Hematopoietic multipotent progenitor cell treated with erythropoietin and hydrocortisone succinate and interleukin-3 and kit ligand, for 6 days (in vitro differentiated cells): ENCODE measurements around the gene DCST2.
A peak's percentile ranks its signal among the peaks of the same experiment; 100 is the strongest.

Experiments used
- DNase-seq: peaks from one replicate; pipeline ENCODE4 v3.0.0-alpha.2; 2015

DCST2 gene

DNA sequence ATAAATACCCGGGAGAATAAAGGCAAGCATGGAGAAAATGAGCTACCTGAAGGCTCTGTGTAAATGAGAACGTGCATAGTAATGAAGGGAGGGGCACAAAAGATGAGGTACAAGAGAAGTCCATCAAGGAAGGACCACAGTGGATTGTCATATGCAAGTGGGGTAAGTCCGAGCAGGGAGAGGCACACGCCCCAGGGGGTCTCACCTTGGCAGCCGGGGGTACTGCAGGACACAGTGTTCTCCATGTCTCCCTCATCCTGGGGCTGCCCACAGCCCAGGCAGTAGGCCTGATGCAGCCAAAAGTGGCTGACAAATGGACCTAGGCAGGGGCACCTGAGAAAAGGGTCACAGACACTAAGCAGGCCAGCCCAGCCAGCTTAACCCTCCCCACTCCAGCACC lies 10.0 kb downstream of the DCST2 start:
- no peak for DNase-seq

DNA sequence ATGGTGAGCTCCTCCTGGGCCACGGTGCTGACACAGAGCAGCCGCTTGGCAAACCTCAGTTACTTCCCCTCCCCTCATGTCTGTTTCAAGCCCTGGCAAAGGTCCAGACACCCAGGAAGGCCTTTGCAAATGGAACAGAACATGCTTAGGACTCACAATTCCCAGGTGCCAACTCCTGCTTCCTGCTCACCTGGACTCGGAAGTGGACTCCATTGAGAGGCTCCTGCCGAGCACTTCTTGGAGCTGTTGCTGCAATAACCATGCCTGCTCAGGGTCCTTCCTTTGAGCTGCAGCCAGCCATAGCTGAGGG lies 10.7 kb downstream of the DCST2 start:
- DNase-seq, result peak; percentile 70

DNA sequence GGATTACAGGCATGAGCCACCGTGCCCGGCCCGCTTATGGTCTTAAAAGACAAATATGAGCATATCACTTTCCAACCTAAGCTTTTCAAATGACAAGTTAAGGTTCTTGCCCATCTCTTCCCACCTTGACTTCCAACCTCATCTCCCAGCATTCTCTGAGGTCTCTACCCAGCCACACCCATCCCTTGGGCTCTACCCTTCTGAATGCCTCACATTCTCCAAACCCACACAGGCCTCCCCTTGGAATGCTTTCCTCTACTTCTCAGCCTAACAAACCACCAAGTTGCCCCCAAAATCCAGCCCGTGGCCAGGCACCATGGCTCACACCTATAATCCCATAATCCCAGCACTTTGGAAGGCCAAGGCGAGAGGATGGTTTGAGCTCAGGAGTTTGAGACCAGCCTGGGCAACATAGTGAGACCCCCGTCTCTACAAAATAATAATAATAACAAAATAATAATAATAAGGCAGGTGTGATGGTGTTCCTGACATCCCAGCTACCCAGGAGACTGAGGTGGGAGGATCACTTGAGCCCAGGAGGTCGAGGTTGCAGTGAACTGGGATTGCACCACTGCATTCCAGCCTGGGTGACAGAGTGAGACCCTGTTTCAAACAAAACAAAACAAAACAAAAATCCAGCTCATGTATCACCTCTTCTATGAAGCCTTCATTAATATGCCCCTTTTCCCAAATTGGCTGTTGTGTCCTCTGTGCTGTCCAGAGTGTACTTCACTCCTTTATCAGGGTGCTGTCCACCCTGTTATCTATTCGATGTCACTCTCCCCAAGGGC lies 11.2 kb downstream of the DCST2 start:
- DNase-seq, result no peak

DNA sequence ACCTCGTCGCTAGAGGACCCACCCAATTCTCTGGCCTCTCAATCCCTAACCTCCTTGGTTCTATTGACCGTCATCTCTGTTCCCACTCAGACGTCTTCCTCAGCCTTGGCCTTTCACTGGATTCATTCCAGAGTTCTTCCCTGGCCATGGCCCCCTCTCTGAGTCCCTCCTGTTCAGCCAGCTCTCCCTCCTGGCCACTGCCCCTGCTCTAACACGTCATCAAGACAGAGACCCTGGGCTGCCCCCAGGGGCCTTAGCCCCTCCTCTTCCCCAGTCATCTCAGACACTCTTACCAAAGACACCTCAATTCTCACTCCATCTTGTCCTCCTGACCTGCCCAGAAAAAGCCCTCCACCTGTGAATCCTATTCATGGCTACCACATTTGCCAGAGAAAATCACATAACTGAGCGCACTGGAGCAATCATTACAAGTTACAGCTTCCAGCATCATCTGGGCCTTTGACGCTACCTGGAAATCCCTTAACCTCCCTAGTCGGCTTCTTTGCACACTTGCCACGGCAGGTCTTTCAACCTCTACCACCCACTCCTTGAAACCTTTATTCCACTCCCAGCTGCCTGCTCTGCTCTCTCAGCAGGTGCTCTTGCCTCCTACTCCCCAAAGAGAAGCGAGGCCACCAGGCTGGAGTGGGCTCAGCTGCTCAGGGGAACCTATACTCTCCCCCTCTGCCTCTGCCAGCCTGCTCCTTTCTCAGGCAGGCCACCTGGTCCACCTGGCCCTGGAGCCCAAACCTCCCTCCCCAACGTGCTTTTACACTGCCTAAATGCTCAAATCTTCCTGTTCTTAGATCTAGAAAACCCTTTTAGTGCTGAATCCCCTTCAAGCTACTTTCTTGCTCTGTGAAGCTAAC lies 14.0 kb downstream of the DCST2 start:
- no peak for DNase-seq

DNA sequence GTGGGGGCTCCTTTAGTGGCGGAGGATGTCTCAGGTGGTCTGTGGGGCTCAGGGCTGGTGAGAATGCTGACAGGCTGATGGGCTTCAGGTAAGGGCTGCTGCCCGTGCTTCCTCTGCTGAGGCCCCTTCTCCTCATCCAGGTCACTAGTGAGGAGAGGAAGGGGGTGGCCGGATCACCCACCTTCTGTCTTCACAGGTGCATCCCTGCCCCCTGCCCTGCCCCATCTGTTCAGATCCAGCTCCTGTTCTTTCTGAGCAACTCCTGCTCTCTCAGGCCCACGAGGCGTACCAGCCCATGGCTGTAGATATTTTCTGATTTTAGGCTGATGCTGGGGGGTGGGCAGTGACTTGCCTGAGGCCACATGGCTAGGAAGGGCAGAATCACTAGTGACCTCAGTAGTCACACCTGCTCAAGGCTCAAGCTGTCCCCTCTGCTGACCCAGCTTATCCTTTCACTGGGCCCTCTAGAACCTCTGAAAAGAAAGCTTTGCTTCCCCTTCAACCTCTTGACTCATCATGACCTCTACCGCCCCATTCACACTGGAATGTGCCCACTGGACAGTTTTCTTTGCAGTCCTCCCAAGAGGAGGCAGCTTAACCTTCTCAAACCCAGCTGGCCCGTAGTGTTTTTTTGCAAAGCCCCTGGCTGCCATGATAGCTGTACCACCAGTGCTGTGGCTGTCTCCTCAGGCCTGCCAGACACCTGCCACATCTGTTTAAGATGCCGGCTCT lies 14.8 kb downstream of the DCST2 start:
- DNase-seq, result no peak

DNA sequence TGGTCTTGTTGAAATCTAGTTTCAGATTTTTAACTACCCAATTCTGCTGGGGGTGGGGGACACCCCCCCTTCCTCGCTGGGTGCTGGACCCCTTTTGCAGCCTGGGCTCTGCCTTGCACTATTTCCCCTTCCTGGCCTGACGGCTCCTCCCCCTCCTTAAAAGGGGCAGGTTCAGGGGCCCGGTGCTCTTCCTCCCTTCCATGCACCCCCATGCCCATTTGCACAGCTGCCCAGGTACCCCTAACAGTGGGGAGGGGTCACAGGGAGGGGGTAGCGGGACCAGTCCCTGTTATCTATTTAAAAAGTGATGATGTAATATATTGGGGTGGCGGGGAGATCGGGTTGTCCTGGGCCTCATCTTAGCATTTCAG lies 15.7 kb downstream of the DCST2 start:
- DNase-seq, result peak; percentile 14

DNA sequence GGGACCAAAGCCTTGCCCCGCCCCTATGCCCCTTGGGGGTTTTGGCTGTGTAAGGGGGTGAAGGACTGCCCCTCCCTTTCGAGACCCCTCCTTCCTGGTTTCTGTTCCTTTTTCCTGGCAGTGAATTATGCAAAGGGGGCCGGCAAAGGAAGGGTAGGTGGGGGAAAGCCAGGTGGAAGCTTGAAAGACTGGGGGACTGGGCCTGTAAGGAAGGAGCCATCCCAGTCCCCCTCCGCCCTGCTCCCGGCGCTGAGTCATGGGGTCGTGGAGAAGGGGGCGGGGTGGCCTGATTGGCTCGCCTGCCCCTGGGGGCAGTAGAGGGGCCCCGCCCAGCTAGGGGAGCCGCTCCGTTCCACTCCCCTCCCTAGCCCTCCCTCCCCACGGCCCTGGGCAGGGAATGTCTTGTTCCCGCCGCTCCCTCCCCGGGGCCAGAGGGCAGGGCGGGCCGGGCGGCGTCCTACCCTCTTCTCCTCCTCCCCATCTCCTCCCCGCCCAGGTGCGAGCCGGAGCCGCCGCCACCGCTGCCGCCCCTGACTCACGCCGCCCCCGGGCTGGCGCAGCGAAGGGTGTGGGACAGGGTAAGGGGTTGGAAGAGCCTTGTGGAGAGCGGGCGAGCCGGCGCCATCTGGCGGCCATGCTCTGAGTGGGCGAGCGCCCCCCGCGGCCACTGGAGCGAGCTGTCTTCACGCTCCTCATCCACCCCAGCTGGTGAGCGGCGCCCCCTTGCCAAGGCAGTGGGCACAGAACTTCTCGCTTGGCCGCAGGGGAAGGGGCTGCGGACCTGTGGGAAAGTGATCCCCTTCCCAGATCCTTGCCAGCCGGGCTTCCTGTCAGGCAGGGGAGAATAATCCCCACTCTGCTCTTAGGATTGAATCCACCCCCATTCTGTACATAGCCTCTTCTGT lies 16.3 kb downstream of the DCST2 start:
- DNase-seq, result peak; percentile 93

DNA sequence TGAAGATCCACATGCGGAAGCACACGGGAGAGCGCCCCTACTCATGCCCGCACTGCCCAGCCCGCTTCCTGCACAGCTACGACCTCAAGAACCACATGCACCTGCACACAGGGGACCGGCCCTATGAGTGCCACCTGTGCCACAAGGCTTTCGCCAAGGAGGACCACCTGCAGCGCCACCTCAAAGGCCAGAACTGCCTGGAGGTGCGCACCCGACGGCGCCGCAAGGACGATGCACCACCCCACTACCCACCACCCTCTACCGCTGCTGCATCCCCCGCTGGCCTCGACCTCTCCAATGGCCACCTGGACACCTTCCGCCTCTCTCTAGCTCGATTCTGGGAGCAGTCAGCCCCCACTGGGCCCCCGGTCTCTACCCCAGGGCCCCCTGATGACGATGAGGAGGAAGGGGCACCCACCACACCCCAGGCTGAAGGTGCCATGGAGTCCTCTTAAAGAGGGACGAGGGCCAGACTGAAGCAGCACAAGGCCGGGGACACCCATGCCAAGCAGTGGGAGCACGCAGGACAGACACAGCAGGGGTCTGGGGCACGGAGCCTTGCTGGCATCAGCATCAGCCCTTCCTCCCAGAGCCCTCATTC lies 17.2 kb downstream of the DCST2 start:
- no peak for DNase-seq

DNA sequence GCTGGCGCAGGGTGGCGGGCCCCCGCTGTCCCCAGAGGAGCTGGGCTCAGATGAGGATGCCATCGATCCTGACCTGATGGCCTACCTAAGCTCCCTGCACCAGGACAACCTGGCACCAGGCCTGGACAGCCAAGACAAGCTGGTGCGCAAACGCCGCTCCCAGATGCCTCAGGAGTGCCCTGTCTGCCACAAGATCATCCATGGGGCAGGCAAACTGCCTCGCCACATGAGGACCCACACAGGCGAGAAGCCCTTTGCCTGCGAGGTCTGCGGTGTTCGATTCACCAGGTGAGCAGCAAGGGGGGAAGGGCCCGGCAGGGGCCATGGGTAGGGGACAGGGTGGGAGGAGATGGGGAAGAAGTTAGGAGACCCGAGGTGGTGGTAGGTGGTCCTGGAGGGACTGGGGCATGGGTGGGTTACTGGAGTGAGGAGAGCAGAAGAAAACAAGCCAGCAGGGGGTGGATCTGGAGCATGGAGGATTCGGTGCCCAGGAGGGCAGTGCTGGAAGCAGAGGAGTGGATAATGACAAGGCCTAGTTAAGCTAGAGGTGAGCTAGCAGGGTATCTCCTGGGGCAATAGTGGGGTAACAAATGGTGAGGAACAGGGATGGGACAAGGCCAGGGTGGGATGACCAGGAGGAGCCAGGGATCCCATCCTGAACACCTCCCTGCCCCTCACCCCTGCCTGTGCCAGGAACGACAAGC lies 17.9 kb downstream of the DCST2 start:
- no peak for DNase-seq

DNA sequence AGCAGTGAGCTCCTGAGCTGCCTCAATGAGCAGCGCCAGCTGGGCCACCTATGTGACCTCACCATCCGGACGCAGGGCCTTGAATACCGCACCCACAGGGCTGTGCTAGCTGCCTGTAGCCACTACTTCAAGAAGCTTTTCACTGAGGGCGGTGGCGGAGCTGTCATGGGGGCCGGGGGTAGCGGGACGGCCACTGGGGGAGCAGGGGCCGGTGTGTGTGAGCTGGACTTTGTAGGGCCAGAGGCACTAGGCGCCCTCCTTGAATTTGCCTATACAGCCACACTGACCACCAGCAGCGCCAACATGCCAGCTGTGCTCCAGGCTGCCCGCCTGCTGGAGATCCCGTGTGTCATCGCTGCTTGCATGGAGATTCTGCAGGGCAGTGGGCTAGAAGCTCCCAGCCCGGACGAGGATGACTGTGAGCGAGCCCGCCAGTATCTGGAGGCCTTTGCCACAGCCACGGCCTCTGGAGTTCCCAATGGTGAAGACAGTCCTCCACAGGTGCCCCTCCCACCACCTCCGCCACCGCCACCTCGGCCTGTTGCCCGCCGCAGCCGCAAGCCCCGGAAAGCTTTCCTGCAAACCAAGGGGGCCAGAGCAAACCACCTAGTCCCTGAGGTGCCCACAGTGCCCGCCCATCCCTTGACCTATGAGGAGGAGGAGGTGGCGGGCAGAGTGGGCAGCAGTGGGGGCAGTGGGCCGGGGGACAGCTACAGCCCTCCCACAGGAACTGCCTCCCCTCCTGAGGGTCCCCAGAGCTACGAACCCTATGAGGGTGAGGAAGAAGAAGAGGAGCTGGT lies 18.7 kb downstream of the DCST2 start:
- no peak for DNase-seq

DNA sequence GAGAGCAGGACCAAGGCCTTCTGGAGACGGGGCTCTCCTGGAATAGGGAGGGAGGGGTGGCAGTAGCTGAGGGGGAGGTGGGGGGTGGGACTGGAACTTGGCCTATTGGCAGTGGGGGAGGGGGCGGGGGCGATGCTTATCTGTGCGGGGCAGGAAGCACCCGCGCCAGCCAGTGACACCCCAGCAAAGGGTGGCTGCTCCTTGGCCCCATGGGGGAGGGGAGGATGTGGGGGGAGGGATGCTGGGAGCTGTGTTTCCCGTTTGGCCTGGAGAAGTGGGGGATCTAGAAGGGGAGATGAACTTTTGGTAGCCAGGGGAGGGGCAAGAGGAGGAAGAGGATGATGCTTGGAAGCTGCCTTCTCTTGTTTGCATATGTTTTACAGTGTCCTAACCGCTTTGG lies 19.9 kb downstream of the DCST2 start:
- DNase-seq, result peak; percentile 76

DNA sequence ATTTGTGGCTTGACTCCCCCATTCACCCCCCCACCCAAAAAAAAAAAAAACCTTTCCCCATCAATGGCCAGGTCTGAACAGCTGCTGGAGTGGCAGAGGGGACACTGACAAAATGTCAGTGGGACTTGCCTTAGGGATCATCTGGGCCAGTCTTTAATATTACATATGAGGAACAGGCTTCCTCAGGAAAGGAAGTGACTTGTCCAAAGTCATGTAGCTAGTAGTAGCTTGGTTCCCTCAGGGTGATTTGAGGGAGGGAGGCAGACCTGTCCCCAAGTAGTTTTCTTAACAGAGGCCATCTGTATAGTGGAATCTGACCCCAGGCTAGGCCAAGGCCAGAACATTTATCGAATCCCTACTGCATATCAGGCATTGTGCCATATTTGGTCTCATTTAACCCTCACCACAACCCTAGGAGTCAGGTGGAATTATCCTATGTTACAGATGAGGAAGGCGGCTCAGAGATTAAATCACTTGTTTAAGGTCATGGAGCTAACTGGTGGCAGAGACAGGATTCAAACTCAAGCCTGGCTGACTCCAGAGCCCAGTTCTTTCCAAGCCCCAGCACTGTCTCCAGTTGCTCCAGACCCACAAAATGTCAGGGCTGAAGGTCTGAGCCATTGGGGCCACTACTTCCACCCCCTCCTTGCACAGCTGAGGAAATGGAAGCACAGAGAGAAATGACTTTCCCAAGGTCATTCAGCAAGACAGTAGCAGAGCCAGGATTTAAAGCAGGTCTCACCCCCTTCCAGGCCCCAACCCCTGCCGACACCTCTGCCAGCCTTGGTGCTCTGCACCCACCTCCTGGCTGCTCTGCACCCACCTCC lies 20.6 kb downstream of the DCST2 start:
- DNase-seq, result peak; percentile 62

DNA sequence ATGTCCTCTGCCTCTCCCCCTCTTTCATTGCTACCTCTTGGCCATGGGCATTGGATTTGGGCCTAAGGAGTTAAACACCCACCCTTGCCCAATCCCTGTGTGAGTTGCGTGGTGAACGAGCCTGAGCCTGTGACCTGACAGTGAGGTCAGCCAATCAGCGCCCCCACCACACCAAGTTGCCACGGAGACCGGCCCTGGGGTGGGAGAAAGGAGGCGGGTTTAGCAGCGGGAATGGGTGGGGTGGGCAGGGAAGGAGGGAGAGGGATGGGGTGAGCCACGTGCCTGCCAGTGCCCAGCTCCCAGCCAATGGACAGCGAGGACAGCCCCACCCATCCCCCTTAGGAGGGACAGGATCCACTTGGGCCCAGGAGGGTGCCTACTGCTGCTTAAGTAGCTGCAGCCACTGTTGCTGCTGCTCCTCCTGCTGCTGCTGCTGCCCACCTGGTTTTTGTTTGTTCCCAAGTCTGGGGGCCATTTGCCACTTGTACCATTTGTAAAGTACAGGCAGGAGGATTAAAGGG lies 21.5 kb downstream of the DCST2 start:
- DNase-seq, result peak; percentile 94

DNA sequence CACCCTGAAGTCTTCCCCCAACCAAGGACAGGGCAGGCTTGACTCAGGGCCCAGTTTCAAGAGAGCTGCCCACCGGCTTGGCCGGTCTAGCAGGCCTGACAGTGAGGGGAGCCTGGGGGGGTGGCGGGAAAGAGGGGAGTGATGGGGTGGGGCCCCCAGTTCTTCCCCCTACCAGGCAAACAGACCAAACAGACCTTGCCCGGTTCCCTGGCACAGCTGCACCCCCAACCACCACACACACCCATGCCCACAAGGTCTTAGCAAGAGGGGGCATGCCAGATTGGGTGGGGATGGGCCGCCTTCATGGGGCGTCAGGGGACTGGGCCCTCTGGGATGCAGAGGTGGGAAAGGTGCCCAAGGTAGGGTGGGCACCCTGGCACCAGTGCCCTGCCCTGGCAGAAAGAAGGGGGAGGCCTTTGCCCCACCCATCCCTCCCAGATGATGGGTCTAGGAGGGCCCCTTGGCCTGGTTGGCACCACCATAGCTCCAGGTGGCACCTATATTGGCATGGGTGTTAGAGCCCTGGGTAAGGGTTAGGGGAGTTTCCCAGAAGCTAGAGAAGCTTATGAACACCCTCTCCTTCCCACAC lies 22.1 kb downstream of the DCST2 start:
- DNase-seq, result no peak

DNA sequence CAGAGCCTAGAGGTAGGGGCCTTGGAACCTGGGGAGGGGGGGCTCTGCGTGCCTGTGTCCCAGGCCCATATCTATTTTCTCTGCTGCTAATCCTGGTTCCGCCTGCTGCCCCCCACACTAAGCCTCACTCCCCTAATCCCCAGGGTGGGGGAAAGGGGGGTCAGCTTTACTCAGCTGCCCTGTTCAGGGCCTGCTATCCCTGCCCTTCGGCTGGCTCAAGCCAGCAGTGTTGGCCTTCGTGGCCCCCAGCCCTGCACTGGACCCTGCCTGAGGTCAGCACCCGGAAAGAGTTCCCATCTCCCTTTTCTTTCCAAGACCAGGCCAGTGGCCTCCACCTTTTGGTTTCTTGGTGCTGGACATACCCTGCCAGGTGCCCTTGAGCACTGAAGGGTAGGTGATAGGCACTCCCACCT lies 22.6 kb downstream of the DCST2 start:
- DNase-seq, result no peak

DNA sequence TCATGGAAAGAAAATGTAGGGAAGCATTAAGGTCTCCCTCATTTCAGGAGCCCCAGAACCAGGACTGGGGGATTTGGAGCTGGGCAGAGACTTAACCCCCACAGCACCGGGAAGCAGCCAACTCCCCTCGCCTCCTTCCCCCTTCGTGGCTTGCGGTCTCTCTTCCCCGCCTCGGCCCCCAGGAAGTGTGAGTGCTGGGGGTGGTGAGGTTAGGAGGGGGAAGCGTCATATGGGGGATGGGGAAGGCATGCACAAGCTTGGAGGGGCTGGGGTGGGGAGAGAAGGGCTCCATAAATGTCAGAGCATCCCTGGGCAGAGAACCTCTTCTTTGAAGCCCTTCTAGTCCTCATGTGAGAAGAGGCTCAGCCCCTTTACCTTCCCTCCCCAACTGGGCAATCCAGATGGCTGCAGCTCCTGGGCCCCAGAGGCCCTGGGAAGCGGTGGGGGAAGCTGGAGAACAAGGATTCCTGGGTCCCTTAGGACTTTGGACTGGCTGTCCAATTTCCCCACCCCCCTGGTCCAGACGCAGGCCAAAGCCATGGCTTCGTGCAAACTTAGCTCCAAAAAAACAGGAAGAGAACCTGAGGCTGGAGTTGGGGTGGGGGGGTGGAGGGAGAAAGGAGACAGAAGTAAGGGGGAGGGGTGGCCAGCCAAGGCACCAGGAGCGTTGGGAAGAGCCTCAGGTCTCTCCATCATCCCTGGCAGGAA lies 23.2 kb downstream of the DCST2 start:
- peak; percentile 29 for DNase-seq

DNA sequence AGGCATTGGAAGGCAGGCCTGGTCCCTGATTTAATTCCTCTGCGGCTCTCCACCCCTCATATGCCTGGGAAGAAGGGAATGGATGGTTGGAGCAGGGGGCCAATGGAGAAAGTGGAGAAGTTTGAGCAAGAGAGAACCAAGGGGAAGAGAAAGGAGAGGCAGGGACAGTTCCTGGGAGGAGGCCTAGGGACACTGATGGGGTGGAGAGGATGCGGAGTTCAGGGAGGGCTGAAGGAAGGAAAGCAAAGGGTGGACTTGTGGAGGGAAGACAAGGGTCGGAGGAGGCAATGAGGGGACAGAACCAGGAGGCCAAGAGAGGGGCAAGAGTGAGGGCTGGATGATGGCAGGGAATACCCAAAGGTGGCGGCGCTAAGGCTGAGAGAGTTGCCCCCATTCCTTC lies 23.8 kb downstream of the DCST2 start:
- DNase-seq, result no peak

DNA sequence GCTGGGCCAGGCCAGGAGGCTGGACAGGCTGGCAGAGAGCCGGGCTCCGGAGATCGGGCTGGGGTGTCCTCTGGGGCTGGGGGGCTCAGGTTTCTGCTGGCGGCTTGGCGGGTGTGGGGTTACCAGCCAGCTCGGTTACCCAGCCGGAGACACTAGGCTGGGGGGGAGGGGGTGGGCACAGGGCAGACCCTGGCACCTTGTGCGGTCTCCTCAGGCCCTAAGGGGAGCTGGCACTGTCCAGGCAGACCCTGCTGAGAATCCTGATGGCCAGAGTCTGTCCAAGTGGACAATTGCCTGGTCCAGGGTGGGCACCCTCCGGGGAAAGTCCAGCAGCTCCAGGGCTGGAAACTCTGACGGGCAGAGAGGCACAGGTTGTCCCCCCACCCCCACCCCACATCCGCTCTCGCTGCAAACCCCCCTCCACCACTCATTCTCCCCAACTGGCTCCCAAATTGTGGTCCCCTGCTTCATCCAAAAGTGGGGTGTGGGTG lies 24.3 kb downstream of the DCST2 start:
- no peak for DNase-seq
